GM04504 (cell line): ENCODE results near the gene BTBD6.

Source experiments
- DNase-seq: peaks from one replicate; pipeline ENCODE4 v3.0.0-alpha.2; 2012; ENCODE audit warnings: low read depth

BTBD6 gene

DNA sequence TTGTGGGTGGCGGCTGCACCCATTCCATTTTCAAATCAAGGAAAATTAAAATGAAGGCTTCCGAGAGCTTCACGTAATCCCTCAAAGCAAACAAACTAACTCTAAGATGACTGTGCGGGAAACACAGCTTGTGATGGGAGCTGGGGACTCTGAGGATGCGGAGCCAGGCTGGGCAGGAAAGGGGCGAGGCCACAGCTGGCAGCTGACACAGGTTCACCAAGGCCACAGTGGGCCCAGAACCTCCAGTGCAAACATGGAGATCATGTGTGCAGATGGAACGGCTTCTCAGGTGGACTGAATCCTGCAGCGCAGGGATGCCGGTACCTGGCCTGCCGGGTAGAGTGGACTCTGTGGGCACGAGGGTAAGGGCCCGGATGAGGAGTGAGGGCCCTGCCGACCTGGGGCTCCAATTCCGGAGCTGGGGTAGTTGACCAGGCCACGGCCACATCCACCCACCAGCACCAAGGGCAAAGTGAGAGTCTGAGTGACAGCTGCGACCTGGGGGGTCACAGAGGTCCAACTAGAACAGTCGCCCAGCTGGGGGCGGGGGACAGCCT lies 19.2 kb upstream of the BTBD6 start:
- no peak for DNase-seq

DNA sequence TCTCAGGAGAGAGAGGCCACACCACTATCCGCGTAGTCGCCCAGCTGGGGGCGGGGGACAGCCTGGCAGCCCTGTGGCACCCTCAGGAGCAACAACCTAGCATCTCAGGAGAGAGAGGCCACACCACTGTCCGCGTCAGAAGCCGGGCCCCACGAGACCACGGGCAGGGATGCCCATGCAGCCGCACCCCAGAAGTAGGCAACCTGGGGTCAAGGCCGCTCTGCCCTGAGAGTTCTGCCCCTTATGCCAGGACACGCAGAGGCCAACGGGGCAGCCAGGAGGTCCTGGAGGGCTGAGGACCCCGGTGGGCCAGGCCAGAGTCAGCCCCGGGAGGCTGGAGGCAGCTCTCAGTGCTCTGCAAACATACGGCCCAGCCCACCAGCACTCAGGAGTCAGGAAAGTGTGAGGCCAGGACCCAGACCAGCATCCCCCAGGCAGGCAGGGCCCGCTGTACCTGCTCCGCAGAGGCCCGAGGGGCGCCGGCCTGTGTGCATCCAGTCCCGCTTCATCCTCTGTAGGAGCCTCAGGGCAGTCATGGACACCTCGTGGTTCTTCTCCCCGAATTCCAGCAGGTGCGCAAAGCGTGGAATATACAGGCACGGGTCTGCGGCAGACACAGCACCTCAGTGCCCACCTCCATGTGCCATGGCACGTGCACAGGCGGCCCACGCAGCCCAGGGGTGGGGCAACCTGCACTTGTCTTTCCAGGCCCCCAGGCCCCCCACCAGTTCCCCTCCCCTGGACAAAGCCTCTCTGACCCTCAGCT lies 7.3 kb upstream of the BTBD6 start:
- DNase-seq, result no peak

DNA sequence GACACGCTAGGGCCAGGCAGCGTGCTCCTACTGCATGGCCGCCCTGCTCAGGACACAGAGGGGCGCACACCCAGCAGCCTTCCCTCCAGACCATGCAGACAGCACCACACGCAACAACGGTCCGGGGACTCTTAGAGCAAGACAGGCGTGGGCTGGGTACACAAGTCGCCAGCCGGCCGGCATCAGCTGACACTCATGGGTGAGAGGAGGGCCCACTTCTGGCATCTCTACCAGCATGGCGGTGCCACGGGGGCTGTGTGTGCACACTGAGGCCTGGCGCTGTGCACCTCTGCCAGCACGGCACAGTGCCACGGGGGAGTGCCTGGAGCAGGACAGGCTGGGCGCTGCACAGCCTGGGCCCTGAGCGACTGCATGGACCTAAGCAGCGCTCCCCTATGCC lies 6.7 kb upstream of the BTBD6 start:
- no peak for DNase-seq

DNA sequence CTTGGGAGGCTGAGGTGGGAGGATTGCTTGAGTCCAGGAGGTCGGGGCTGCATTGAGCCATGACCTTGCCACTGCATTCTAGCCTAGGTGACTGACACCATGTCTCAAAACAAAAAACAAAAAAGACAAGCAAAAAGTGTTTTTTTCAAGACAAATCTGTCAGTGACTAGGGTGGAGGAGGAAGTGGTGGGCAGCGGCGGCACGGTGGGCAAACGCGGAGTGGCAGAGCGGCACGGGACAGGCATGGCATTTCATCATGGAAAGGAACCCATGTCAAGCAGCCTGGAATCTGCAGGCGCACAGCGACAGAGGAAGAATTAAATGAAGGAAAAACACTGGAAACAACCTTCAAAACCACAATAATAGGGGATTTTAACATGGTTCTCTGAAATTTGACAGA lies 4.0 kb upstream of the BTBD6 start:
- no peak for DNase-seq

DNA sequence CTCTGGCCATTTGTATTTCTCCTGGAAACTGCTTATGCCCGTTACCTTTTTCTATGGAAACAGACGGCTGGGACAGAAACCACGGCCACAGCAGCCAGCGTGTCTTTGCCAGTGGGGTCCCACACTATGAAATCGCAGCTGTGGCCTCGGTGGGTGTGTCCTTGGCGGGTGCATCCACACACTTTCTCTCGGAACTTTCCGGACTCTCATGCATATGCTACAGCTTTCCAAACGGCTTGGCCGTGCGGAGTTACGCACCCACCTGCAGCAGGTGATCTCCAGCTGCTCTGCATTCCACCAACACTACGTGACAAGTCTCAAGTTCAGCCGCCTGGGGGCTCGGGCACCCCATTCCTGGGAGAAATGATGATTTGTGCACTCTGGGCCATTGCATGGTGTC lies 1.3 kb upstream of the BTBD6 start:
- no peak for DNase-seq

DNA sequence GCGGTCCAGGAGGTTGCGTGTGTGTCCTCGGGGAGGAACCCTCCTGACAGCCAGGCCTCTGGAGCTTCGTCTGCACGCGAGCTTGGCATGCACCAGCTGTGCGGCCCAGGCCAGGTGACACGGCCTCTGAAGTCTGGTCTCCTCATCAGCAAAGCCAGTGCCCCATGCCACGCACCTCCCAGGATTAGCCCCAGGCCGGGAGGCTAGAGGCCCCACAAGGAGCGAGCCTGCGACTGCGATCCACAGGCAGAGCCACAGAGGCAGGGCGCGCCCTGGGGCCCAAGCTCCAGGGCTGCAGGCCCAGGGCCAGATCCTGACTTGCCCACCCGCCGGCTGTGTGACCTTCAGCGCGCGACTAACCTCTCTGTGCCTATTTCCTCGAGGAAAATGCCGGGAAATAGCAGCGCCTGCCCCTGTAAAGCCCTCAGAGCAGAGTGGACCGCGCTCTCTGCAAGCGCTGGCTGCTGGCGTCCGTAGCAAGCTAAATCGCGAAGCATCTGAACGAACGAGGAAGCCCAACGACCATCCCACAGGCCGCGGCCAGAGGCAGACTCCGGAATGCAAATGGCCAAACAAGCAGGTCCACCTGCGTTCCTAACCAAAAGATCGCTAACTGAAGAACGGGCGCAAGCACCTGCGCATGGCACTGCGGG lies 492 bp upstream of the BTBD6 start:
- no peak for DNase-seq

DNA sequence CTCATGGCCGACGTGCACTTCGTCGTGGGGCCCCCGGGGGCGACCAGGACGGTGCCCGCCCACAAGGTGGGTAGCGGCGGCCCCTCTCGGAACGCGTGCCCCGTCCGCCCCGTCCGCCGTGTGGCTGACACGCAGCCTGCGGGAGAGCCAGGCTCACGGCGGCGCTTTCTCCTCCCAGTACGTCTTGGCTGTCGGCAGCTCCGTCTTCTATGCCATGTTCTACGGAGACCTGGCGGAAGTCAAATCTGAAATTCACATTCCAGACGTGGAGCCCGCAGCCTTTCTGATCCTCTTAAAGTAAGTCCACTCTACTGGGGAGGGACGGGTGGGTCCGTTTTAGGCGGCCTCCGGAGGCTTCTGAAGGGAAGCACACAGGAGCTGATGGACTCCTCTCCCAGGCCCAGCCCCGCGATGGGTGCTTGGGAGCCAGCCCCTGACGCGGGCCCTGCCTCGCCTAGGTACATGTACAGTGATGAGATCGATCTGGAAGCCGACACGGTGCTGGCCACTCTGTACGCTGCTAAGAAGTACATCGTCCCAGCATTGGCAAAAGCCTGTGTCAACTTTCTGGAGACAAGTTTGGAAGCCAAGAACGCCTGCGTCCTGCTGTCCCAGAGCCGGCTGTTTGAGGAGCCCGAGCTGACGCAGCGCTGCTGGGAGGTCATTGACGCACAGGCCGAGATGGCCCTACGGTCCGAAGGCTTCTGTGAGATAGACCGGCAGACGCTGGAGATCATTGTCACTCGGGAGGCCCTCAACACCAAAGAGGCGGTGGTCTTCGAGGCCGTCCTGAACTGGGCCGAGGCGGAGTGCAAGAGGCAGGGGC lies 1.1 kb downstream of the BTBD6 start:
- DNase-seq, result no peak

DNA sequence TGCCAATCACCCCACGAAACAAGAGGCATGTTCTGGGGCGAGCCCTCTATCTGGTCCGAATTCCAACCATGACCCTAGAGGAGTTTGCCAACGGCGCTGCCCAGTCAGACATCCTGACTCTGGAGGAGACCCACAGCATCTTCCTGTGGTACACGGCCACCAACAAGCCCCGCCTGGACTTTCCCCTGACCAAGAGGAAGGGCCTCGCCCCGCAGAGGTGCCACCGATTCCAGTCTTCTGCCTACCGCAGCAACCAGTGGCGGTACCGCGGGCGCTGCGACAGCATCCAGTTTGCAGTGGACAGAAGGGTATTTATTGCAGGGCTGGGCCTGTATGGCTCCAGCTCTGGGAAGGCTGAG lies 1.7 kb downstream of the BTBD6 start:
- DNase-seq, result no peak

DNA sequence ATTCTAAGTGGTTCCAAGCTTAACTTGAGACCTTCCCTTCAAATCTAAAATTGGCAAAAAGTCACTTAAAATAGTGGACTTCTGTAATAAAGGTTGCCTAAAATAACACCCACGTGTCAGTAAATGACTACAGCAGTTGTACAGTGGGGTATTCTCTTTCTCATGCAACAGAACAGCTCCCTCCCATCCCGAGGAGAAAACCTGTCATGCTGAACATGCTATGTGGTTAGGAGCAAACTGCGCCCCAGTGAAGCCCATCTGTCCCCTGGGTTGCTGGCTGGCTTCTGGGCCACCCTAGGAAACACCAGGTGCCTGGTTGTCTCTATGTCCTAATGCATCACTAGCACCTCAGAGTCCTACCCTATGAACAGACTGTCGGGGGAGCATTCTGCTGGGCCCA lies 2.7 kb downstream of the BTBD6 start:
- DNase-seq, result no peak

DNA sequence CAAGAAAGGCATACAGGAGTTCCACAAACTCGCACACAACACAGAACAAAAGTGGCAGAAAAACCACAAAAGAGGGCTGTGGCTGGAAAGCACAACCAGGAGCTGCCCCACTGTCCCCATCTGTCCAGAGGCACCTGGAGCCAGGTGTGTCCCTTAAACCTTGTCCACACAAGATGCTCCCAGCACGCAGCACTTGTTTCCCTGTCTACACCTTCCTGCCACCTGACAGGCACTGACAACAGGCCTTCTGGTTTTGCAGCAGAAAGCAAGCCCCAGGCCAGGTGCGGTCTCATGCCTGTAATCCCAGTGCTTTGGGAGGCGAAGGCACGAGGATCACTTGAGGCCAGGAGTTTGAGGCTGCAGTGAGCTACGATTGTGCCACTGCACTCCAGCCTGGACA lies 3.6 kb downstream of the BTBD6 start:
- no peak for DNase-seq

DNA sequence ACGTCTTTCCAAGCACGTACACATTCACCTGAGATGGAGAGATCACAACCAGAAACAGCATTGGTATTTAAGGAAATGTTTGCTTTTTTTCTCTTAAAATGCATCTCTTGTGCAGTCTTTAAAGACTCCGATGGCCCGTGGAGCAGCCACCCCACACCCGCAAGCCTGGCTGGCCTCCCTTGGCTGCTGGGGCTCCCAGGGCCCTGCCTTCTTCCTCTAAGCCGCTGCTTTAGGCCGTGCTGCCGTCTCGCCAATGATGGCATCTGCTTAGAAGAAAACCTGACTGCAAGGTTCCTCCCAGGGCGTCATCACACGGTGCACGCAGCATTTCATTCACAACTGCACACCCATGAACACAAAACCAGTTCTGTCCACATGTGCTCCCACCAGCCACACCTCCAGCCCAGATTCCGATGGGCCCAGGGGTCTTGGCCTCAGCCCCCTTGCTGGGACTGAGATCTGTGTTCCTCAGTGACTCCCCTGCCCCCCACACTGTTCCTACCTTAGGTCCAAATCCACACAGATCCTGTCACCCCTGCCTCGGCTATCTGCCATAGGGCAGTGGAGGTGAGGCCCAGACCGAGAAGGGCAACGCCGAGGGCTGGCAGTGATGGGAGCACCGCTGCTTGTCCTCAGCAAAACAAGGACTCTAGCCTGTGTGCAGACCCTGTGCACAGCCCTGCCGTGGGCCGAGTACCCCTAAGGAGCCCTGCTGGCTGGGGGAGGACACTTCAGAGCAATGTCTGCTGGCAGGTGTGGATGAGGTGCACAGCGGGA lies 4.4 kb downstream of the BTBD6 start:
- no peak for DNase-seq

DNA sequence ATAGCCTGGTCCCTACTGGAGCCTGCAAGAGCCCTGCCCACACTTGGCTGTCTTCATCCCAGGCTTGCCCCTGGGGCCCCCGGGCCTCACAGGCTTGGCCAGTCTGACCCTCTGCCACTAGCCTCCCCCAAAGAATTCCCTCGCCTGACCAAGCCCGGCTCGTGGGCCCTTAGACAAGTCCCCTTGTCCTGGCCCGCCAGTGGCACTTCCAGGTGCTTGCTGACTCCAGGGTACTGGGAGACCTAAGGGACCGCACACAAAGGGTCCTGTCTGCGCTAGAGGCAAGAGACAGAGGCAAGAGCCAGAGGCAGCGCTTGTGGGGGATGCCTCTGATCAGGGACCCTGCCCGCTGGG lies 5.0 kb downstream of the BTBD6 start:
- no peak for DNase-seq

DNA sequence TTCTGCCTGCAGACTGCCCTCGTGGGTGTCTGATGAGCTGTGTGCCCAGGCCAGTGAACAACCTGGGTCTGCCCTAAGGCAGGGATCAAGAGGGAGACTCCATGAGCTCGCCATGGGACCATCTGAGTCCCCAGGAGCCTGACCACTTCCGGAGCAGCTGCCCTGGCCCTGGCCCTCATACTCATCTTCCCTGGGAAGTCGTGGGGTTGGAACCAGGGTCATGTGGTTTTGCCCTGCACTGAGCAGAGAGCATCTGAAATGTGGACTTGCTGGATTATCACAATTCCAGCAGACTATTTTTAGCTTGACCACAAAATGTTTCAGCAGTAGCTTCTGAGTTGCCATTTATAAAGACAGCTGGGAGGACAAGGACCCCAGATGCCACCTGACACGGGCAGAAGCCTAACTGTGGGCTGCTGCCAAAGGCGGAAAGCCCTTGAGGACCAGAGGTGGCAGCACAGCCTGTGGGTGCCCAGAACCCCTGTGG lies 6.7 kb downstream of the BTBD6 start:
- no peak for DNase-seq

DNA sequence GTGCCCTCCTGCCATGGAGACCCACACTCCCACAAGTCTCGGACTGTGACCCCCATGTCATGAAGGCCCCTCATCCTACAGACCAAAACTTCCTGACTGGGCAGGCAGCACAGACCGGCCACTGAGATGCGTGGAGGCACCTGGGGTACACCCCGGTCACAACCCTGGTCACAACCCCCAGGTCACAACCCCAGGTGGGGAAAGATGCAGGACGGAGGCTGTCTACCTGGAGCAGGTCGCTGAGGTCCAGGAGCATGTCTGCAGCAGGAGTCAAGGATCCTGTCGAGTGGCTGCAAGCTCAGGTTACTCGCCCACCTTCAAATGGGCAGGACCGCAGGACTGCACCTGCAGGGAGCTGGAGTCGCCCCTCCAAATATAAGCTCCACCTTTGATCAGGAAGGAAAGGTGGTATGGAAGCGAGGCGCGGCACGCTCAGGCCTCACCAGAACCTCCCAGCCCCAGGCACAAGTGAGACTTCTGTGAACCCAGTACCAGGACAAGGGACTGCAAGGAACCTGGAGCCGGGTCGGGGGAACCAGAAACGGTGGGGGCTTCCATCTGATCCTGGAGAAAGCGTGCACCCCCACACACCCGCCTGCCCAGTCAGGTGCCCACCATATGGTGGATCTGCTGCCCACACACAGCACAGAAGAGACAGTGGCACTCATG lies 8.1 kb downstream of the BTBD6 start:
- no peak for DNase-seq

DNA sequence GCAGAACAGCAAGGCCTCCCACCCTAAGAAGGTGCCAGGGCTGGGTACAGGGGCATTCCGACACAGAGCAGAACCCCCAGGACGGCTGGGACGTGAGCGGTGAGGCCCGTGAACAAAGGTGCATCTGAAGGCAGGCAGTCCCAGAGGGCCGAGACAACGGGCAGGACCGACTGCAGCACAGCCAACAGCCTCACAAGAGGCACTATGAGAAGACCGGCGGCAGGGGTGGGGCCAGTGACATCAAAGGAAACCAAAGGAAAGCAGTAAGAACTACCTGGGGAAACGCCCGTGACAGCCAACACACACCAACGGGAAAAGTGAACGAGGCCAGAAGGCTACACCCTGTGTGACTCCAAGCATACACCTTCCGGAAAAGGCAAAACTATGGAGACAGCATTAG lies 9.1 kb downstream of the BTBD6 start:
- DNase-seq, result no peak

DNA sequence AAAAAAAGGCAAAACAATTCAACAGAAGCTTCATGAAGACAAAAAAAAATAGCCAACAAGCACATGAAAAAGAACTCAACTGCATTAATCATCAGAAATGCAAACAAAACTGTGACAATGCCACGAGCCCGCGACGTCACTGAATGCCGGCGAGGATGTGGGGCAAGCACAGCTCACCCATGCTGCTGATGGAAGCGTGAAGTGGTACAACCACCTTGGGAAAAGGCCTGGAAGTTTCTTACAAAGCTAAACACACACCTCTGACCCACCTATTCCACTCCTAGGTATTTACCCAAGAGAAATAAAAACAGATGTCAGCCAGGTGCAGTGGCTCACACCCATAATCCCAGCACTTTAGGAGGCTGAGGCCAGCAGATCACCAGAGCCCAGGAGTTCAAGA lies 10.5 kb downstream of the BTBD6 start:
- DNase-seq, result no peak

DNA sequence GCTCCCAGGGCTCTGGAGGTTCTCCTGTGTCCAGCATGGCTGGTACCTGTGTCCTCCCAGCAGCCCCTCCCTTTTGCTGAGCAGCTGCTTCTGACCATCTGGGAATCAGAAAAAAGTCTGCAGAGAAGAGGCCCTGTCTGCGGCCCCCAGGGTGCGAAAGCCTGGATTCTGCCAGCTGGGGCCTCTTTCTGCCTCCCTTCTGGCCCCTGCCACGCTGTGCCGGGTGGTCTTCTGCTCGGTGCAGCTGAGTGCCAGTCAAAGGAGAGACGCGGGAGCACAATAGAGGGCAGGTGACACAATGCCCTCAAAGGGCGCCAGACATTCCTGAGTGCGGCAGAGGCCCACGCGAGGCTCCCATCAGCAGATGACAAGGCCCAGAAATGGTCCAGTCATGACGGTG lies 12.6 kb downstream of the BTBD6 start:
- no peak for DNase-seq

DNA sequence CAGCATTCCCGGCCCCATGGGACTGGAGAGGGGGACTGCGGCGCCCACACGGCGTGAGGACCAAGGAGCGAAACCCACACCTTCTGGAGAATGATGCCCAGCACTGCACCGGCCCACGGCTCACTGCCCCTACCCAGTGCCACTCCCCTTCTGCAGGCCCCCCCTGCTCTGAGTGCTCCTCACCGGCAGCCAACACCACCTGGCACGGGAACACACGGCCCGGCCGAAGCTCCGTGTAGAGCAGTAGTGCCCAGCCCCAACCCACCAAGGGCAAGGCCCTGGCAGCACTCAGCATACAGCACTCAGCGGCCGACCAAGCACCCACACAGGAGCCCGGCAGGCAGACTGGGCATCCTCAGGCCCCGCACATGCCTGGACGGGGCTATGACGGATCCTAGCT lies 13.4 kb downstream of the BTBD6 start:
- DNase-seq, result no peak

DNA sequence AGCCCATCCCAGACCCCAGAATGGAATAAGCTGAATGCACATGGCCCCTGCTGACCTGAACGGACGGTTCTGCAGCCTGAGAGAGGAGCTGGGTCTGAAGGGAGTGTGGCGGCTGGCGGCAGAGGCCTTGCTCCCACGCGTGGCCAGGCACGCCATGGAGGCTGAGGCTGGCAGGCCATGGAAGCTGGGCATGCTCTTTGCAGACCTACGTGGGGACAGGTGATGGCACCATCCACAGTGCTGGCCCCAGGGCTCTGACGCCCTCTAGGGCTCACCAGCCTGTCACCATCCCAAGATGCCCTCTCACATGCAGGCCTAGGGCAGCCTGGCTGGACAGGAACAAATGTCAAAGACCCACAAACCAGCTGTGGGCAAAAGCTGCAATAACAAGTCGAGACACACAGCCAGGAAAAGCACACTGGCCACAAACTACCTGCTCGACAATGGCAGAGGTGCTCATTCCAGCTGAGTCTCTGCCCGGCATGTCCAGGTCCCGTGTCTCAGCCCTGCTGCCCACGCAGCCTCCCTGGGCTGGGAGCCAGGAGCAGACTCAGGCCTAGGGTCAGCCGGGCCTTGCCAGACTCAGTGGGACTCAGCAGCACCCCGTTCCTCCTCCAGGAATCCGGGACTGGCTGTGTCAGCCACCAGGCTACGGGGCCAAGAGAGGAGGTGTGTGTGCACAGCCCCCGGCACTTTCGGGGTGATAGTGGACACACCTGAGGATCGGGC lies 19.7 kb downstream of the BTBD6 start:
- DNase-seq, result no peak

DNA sequence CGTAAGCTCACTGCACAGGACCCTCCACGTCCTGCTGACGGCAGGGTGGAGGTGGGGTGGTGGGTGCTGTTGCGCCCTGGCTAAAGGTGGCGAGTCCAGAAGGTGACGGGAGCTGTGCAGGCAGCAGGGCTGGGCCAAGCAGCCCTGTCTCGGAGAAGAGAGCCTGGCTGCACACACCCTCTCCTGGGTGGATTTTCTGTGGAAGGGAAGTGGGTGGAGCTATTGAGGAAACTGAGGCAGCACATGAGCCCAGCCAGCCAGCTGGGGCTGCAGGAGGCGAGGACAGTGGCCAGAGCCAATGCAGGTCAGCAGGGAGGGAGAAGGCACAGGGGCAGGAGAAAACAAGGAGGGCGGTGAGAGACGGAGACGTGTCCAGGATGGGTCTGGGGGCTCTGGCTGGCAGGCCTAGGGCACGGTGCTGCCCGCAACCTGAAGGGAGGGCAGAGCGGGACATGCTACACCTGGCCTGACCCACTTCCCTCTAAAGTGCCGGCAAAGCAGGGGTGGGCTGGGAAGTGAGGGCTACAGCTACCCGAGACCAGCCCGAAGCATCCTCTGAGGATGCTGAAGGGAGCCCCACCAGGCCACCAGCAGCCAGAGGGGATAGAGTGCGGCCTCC lies 20.5 kb downstream of the BTBD6 start:
- no peak for DNase-seq
